Stimulated activated CD8-positive, alpha-beta memory T cell treated with anti-CD3 and anti-CD28 coated beads, Interleukin-4, amount 100 ng/mL, for 48 hours (primary cell): Measurements from ENCODE around the gene PKP1.

Experiments used
- DNase-seq: peaks from one replicate; pipeline ENCODE4 v3.0.0-alpha.2; 2020

Gene PKP1

DNA sequence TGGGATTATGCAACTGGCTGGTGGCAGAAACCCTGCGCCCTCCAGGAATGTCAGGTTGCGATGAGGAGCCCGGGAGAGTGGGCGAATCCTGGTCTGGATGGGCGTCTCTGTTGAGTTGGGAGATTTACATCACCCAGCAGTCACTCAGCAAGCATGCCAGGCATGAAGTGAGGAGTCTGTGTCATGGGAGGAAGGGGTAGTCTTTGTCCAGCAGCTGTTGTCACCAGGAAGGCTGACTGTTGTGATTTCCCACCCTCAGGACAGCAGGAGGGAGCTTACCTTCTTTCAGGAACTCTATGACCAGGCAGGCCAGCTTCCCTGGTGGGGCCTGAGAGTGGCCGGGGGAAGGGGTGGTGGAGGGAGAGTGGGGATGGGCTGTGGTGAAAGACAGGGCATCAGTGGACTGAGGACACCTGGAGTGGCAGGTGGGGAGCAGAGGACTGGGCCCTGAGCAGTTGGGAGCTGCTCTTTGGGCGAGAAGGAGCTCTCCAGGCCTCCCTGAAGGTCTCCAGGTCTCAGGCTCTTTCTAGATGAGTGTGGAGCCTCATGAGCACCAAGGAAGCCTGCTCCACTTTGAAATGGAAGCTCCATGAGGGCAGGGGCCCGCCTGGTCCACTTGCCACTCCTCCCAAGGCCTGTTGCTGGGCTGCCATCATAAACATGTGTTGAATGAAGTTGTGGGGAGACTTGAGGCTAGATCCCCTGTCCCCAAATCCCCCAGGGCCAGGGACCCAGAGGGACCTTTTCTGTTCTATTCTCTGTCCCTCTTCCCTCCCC is 21.3 kb upstream of the PKP1 start:
- DNase-seq: no peak

GRCh38 chr1:201262963-201263608 is 20.2 kb upstream of the PKP1 start:
- DNase-seq: no peak

- DNase-seq: no peak
Observed at GRCh38 chr1:201264072-201264471, 19.2 kb upstream of the PKP1 start.

GRCh38 chr1:201264554-201264953 is 18.8 kb upstream of the PKP1 start:
- no peak for DNase-seq

DNA sequence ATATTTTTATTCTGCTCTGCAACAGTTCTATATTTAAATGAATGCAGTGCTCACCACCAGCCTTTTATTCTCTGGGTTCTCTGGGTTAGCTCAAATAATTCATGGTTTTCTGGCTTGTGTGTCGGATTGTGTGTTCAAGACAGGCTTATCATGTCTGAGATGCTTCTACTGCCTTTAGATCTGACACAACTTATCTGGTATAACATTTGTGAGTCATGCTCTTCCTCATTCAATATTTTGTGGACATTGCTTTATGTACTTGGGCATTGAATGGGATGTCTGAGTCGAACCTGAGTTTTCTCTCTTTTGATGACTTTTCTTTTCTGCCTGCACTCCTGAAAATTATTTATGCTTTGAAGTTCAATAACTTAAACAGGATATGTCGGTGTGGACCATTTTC is 17.6 kb upstream of the PKP1 start:
- no peak for DNase-seq

DNA sequence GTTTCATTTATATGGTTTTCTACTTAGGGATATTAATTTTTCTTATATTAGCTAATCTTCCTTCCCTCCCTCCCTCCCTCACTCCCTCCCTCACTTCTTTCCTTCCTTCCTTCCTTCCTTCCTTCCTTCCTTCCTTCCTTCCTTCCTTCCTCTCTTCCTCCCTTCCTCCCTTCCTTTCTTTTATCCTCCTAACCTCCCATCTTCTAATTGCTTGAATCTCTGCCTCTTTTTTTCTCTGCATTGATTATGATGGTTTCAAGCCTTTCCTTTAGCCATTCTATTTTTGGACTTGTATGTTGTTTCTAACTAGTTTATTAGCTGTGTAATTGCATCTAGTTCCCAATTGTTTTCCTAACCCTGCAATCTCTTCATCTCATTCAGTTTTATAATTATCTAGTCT is 17.0 kb upstream of the PKP1 start:
- DNase-seq: no peak

GRCh38 chr1:201266774-201267173 is 16.5 kb upstream of the PKP1 start:
- DNase-seq: no peak

DNA sequence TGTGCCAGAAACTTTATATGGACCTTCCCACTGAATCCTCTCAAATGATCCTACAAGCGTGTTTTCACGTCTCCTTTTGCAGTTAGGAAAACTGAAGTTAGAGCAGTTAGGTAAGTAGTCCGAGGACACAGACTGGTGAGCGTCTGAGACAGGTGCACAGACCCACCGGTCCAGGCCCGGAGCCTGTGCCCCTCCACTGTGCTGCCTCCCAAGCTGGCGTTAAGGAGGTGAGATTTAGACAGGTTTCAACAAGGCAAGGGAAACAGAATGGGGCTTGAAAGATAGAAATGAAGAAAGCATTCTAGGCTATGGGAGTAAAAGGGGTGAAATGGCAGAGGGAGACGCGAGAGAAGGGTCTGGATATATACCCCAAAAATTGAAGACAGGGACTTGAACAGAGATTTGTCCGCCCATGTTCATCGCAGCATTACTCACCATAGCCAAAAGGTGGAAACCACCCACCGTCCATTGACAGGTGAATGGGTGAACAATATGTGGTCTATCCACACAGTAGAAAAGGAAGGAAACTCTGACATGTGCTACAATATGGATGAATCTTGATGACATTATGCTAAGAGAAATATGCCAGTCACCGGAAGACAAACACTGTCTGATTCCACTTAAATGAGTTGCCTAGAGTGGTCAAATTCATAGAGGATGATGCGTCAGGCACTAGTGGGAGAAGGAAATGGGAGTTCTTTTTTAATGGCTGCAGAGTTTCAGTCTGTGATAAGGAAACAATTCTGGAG is 15.7 kb upstream of the PKP1 start:
- DNase-seq: peak; percentile 9

DNA sequence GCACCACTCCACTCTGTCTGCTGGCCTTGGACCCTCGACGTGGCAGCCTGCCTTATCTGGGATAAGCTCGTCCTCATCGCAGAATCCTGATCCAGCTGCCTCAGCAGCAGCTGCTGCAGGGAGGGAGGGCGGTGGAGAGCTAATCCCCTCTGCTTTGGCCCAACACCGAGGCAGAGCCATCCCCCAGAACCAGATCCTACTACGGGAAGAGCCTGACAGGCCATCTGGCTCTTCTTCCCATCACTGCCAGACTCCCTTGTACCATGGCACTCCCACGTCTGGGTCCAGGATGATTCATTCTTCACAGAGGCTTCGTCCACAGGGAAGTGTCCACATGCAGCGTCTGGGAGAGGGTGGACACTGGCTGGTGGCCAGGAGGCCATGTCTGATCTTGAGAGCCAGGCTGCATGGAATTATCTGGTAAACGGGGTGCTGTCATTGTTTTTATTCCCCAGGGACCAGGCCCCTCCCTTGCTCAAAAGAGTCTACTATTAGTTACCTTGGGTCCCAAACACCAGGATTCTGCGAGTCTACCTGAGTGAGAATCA is 14.6 kb upstream of the PKP1 start:
- peak; percentile 7 for DNase-seq

GRCh38 chr1:201269281-201269680 is 14.0 kb upstream of the PKP1 start:
- DNase-seq: no peak

DNA sequence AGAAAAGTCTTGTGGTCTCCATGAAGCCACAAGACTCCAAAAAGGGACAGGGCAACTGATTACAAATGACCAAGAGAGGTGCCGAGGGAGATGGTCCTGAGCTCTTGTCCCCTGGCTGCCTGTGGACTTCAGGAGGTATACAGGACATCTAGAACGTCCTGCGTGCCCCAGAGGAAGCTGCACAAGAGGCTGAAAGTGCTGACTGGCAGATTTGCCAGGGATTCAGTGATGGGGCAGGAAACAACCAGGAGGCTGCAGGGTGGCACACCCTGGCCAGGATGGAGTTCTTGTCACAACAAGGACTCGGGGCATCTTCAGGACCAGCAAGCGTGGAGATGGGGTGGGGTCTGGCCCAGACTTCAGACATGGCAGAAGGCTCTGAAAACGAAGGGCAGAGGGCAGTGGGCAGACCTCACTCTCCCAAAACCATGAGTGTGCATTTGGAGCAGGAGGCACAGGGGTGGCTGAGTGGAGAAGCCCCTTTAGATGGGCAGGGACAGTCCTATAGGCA is 13.4 kb upstream of the PKP1 start:
- no peak for DNase-seq

- DNase-seq: no peak
Observed at GRCh38 chr1:201270616-201271390, 12.5 kb upstream of the PKP1 start.

DNA sequence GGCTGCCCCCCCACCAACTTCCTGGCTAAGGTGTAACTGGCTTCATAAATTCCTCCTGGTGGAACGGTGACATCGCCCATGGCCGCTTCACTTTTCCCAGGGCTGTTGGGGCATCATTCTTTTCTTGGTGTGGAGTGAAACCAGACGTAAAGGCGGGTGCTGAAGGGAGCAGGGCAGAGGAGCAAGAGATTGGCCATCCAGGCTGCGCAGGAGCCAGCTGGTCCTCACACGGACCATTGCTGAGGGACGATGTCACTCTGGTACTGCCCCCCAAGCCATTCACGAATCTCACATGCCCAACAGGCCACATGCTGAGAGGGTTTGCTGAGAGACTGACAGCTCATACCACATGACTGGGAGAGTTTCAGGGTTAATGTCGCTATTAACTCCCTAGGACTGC is 10.5 kb upstream of the PKP1 start:
- no peak for DNase-seq

DNA sequence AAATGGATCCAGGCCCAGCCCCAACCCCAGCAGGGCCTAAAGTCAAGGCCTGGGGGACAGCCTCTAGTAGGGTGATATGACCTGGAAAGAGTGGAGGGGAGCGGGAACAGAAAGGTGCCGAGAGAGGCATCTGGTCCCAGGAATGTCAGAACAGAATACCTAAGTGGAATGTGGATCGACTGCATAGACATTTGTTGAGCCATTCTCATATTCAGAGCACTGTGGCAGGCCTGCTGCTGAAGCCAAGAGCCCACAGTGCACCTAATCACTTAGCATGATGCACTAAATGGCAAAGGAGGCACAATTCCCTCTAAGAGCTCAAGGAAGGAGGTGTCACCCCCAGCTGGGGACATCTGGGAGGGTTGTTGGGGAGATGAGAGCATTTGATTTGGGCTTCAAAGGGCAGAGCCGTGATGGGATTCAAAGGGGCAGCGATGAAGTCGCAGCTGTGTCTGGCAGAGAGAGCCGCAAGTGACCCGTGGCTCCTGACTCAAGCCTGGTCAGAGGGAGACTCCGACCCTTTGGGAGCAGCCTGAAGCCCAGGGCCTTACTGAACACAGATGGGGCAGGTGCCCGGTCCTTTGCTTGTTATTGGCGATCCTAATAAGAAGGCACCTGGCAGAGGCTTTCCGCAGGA is 8.6 kb upstream of the PKP1 start:
- no peak for DNase-seq

GRCh38 chr1:201275253-201275666 is 8.0 kb upstream of the PKP1 start:
- DNase-seq: no peak

DNA sequence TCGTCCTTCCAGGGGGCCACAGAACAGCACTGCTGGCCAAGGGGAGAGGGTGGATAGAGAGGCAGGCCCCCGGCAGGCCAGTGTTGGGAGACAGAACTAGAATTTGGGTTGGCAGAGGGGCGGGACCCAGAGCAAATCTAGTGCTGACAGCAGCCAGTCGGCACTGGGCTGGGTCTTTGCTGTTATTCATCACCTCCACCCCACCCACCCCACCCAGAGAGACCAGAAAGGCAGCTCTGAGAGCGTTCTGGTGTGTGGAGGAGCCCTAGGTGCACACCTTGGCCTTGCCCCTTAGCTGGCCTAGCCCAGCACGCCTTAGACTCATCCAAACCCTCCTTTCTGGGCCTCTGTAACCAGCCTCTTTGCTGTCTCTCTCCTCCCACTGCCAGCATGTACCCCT is 6.4 kb upstream of the PKP1 start:
- DNase-seq: no peak

GRCh38 chr1:201277441-201277840 is 5.9 kb upstream of the PKP1 start:
- DNase-seq: no peak

- no peak for DNase-seq
Observed at GRCh38 chr1:201279313-201279712, 4.0 kb upstream of the PKP1 start.

DNA sequence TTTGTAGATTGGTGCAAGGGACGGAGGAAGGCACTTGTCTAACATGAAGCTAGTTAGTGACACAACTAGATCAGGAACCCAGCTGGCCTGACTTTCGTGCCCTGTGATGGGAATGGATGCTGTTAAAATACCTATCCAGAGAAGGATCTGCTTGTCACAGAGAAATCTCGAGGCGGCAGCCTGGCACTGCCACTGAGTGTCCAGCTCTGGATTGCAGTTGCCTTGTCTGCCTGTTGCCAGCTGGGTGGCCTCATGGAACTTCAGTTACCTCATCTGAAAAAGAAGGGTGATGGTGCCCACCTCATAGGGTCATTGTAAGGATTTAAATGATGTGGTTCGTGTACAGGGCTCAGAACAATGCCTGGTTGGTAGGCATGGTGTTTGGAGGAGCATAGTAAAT is 2.4 kb upstream of the PKP1 start:
- DNase-seq: no peak

GRCh38 chr1:201281573-201281972 is 1.7 kb upstream of the PKP1 start:
- no peak for DNase-seq

DNA sequence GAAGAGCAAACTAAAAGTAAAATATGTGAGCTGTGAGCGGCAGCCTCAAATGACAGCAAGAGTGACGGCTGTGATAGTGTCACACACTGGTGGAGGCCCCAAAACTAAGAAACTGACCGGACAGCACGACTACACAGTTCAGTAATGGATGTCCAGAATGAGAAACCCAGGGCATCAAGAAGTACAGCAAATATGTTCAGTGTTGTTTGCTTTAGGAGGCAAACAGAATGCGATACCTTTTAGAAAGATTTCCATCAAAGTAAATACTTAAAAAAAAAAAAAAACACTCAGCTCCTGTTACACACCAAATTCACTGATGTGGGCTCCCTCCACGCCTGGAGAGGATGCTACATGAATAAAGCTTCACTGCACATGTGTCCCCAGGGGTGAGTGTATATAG is 1.1 kb upstream of the PKP1 start:
- no peak for DNase-seq
